Activated CD8-positive, alpha-beta memory T cell treated with anti-CD3 and anti-CD28 coated beads, Interleukin-2, amount 10 ng/mL, durations not matched to agents 7 days and 5 days (primary cell): Measurements from ENCODE around the gene TMTC2. TPM values are rescaled to one million over a fixed set of nuclear protein-coding genes. Genes with fewer than 3 reads are reported as not detected.

Experiments
- ATAC-seq: fragments of 150-1000 bp; cut with Tn5 transposase; one replicate; pipeline ENCODE4 v1.10.0; 2021; ENCODE audit warnings: moderate library complexity
- CTCF ChIA-PET: fragments of 350-600 bp; sonication (Branson Sonifier 250); formaldehyde crosslinking; loops from one replicate; lab custom pipeline; 2021; ENCODE audit warnings: antibody characterized with exemption; lab: Charles Lee
- DNase-seq: peaks from one replicate; pipeline ENCODE4 v3.0.0-alpha.2; 2020
- H3K27ac Mint-ChIP-seq: one replicate; pipeline ENCODE4 v1.8.0; 2021; ENCODE audit warnings: mild to moderate bottlenecking, mixed read lengths
- H3K27me3 Mint-ChIP-seq: one replicate; pipeline ENCODE4 v1.8.0; 2021; ENCODE audit warnings: mixed read lengths
- H3K36me3 Mint-ChIP-seq: one replicate; pipeline ENCODE4 v1.8.0; 2021; ENCODE audit warnings: mild to moderate bottlenecking, mixed read lengths
- H3K4me1 Mint-ChIP-seq: one replicate; pipeline ENCODE4 v1.8.0; 2021; ENCODE audit warnings: mixed read lengths
- H3K4me3 Mint-ChIP-seq: one replicate; pipeline ENCODE4 v1.8.0; 2021; ENCODE audit warnings: mild to moderate bottlenecking, moderate library complexity, mixed read lengths
- H3K9me3 Mint-ChIP-seq: one replicate; pipeline ENCODE4 v1.8.0; 2022; ENCODE audit warnings: low read depth, mixed read lengths
- total RNA-seq, 2 experiments: library from RNA; stranded (reverse); gene quantifications; one replicate each; pipeline ENCODE4 v1.2.3, GENCODE V29; 2021

The TMTC2 gene
- 1 to 10 TPM; 3.3 to 4.5 TPM for total RNA-seq

- H3K27ac Mint-ChIP-seq, result peak within 1 kb of the TSS; percentile 86
- DNase-seq, result peak; percentile 95
- peaks cover 22% of the 10 kb centered on the region for H3K27me3 Mint-ChIP-seq
- peaks cover 24% of the 10 kb centered on the region for H3K4me1 Mint-ChIP-seq
- H3K9me3 Mint-ChIP-seq, result no peaks in the 10 kb centered on the region
- H3K4me3 Mint-ChIP-seq, result peak within 1 kb of the TSS; percentile 90
- peak; percentile 94 for ATAC-seq
- CTCF ChIA-PET, result interaction anchor here (0.7 to 2.2 kb wide), 30 partner anchors 9 to 1817 kb away, joined by 3 to 13 read pairs (median 4); partner anchors contain the start of genes CCDC59 and METTL25
- no peaks in the 10 kb centered on the region for H3K36me3 Mint-ChIP-seq
Measured at GRCh38 chr12:82686168-82687020, at the start of gene TMTC2. TSS of gene TMTC2 (plus strand) at chr12:82686906.

DNA sequence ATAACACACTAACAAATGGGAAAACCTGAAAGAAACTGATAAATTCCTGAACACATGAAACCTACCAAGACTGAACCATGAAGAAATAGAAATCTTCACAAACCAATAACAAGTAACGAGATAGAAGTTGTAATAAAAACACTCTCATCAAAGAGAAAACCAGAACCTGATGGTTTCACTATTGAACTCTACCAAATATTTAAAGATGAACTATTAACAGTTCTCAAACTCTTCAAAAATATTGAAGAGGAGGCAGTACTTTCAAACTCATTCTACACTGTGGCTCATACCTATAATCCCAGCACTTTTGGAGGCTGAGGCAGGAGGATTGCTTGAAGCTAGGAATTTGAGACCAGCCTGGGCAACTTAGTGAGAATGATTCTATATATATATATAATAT lies 48.4 kb upstream of the TMTC2 start:
- Mint-ChIP-seq H3K27ac (no peak overlapping the region), H3K36me3 (no peaks in the 10 kb centered on the region), H3K27me3 (no peaks in the 10 kb centered on the region), H3K9me3 (no peaks in the 10 kb centered on the region), H3K4me1 (no peaks in the 10 kb centered on the region), H3K4me3 (no peak overlapping the region)
- ATAC-seq (no peak), DNase-seq (no peak)
- CTCF ChIA-PET, result no interaction called here

- Mint-ChIP-seq H3K4me3 (no peak overlapping the region), H3K36me3 (no peaks in the 10 kb centered on the region), H3K27me3 (peaks cover 7% of the 10 kb centered on the region), H3K4me1 (peaks cover 3% of the 10 kb centered on the region), H3K27ac (no peak overlapping the region), H3K9me3 (no peaks in the 10 kb centered on the region)
- CTCF ChIA-PET, result no interaction called here
- no peak for DNase-seq
- no peak for ATAC-seq
Measured at GRCh38 chr12:82644896-82645295, 41.8 kb upstream of the TMTC2 start.

GRCh38 chr12:82645414-82645813 lies 41.3 kb upstream of the TMTC2 start:
- DNase-seq, result no peak
- H3K27me3 Mint-ChIP-seq, result peaks cover 7% of the 10 kb centered on the region
- CTCF ChIA-PET, result no interaction called here
- ATAC-seq, result no peak
- no peak overlapping the region for H3K4me3 Mint-ChIP-seq
- no peaks in the 10 kb centered on the region for H3K36me3 Mint-ChIP-seq
- peaks cover 5% of the 10 kb centered on the region for H3K4me1 Mint-ChIP-seq
- no peak overlapping the region for H3K27ac Mint-ChIP-seq
- no peaks in the 10 kb centered on the region for H3K9me3 Mint-ChIP-seq

DNA sequence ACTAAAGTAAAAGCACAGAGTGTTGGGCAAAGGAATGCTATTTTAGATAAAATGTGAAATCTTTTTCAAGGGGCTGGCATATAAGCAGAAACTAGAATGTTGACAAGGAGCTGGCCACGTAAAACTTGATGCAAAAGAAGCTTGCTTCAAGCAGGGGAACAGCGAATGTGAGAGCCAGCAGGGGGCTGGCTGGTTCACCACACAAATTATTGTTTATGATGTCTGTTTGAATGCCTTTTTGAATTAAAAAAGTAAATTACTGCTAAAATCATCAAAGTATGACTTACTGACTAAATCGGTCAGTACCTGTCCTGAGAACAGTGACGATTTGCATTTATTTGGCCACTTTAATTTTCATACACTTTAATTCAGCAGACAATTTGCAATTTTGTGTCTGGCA lies 38.9 kb upstream of the TMTC2 start:
- no peak for ATAC-seq
- no peak overlapping the region for H3K27ac Mint-ChIP-seq
- H3K36me3 Mint-ChIP-seq, result no peaks in the 10 kb centered on the region
- H3K9me3 Mint-ChIP-seq, result no peaks in the 10 kb centered on the region
- peaks cover 7% of the 10 kb centered on the region for H3K27me3 Mint-ChIP-seq
- CTCF ChIA-PET, result no interaction called here
- no peak for DNase-seq
- no peak overlapping the region for H3K4me3 Mint-ChIP-seq
- peaks cover 16% of the 10 kb centered on the region for H3K4me1 Mint-ChIP-seq

DNA sequence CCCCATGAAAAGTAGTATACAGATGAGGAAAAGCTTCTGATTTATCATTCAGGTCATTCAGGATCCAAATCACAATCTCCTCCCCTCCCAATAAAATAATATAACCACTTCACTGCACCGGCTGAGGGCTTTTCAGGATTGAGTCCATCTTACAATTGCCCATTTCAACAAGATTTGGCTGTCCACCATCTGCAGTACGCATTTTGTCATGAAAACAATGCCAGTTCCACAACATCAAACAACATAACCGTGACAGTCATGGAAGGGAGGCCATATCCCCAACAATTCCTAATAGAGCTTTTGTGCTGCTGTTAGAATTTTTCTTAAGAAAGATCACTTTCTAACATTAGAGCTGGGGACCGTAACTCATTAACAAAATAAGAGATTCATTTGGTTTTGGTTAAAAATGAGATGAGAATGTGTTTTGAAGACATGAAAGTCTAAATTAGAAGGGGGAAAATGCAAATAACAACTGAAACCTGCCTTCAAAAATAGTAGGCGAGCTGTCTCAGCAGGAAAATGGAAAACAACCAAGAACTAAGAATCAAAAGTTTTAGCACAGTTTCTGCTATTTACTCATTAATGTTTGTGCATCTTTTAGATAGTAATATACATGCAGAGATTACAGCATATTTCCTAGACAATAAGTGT lies 38.3 kb upstream of the TMTC2 start:
- Mint-ChIP-seq H3K27ac (no peak overlapping the region), H3K4me3 (no peak overlapping the region), H3K4me1 (peaks cover 16% of the 10 kb centered on the region), H3K9me3 (no peaks in the 10 kb centered on the region), H3K36me3 (no peaks in the 10 kb centered on the region), H3K27me3 (peaks cover 7% of the 10 kb centered on the region)
- ATAC-seq (no peak), DNase-seq (no peak)
- CTCF ChIA-PET, result no interaction called here

GRCh38 chr12:82650627-82651337 lies 35.9 kb upstream of the TMTC2 start:
- Mint-ChIP-seq H3K4me3 (no peak overlapping the region), H3K9me3 (no peaks in the 10 kb centered on the region), H3K36me3 (no peaks in the 10 kb centered on the region), H3K27me3 (peaks cover 8% of the 10 kb centered on the region), H3K4me1 (peaks cover 16% of the 10 kb centered on the region), H3K27ac (no peak overlapping the region)
- CTCF ChIA-PET, result interaction anchor here (0.9 kb wide), 1 partner anchor 36 kb away, joined by 3 read pairs; the partner anchor contains the start of gene TMTC2
- DNase-seq (peak; percentile 50), ATAC-seq (peak; percentile 77)

GRCh38 chr12:82651489-82651888 lies 35.2 kb upstream of the TMTC2 start:
- CTCF ChIA-PET, result no interaction called here
- Mint-ChIP-seq H3K4me1 (peaks cover 16% of the 10 kb centered on the region), H3K27ac (no peak overlapping the region), H3K9me3 (no peaks in the 10 kb centered on the region), H3K36me3 (no peaks in the 10 kb centered on the region), H3K27me3 (peaks cover 8% of the 10 kb centered on the region), H3K4me3 (no peak overlapping the region)
- ATAC-seq (no peak), DNase-seq (no peak)

GRCh38 chr12:82652071-82652470 lies 34.6 kb upstream of the TMTC2 start:
- no peaks in the 10 kb centered on the region for H3K9me3 Mint-ChIP-seq
- no peak for DNase-seq
- CTCF ChIA-PET, result no interaction called here
- no peak for ATAC-seq
- H3K4me3 Mint-ChIP-seq, result no peak overlapping the region
- H3K27ac Mint-ChIP-seq, result no peak overlapping the region
- H3K4me1 Mint-ChIP-seq, result peaks cover 16% of the 10 kb centered on the region
- no peaks in the 10 kb centered on the region for H3K36me3 Mint-ChIP-seq
- peaks cover 8% of the 10 kb centered on the region for H3K27me3 Mint-ChIP-seq

DNA sequence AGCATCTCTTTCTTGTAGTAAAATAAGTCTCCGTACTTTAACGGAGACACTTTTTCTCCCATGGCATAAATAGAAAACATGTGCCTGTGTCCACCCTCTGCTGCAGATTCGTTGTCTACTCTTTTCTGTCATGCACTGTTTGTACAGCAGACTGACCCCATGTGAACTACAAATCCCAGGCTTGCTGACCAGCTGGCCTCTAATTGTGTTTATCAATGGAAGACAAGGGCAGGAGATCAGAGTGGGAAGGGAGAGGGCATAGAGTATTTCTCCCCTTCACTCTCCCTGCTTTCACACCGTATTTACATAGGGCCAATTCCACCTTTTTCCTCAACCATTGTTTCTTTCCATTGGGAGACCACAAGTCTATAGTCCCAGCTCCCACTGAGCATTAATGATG lies 31.0 kb upstream of the TMTC2 start:
- CTCF ChIA-PET, result no interaction called here
- DNase-seq, result no peak
- ATAC-seq, result no peak
- Mint-ChIP-seq H3K27ac (no peak overlapping the region), H3K4me3 (no peak overlapping the region), H3K9me3 (no peaks in the 10 kb centered on the region), H3K27me3 (peaks cover 4% of the 10 kb centered on the region), H3K36me3 (no peaks in the 10 kb centered on the region), H3K4me1 (peaks cover 8% of the 10 kb centered on the region)

- peaks cover 9% of the 10 kb centered on the region for H3K27me3 Mint-ChIP-seq
- no peaks in the 10 kb centered on the region for H3K36me3 Mint-ChIP-seq
- CTCF ChIA-PET, result interaction anchor here (1.3 kb wide), 1 partner anchor 26 kb away, joined by 3 read pairs; no protein-coding TSS in a partner anchor
- no peak for ATAC-seq
- H3K4me1 Mint-ChIP-seq, result no peaks in the 10 kb centered on the region
- no peak overlapping the region for H3K4me3 Mint-ChIP-seq
- no peak overlapping the region for H3K27ac Mint-ChIP-seq
- DNase-seq, result no peak
- H3K9me3 Mint-ChIP-seq, result no peaks in the 10 kb centered on the region
Measured at GRCh38 chr12:82659343-82660207, 27.1 kb upstream of the TMTC2 start.

DNA sequence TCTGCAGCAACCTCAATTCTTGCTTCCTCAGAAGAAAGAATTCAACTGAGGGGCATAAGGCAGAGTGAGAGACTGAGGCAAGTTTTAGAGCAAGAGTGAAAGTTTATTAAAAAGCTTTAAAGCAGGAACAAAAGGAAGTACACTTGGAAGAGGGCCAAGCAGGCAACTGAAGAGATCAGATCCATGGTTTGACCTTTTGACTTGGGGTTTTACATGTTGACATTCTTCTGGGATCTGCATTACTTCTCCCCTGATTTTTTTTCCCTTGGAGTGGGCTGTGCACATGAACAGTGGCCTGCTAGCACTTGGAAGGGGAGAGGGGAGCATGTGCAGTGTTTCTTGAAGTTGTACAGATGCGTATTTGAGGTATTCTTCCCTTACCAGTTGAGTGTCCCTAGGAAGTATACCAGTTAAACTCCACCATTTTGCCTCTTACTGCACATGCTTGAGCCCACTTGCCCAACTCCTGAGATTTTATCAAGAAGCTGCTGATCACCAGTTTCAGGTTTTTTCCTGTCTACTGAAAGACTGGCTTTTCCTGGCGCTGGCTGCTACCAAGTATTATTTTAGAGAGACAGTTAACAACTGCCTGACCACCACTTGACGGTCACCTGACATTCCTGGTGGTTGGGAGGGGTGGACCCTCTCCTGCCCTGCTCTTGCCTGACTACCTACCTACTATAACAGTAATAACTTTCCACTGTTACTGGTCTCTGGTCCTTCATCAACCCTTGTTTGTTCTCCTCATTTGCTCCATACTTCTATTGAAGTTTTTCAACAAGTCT lies 26.0 kb upstream of the TMTC2 start:
- ATAC-seq, result no peak
- peaks cover 7% of the 10 kb centered on the region for H3K27me3 Mint-ChIP-seq
- CTCF ChIA-PET, result no interaction called here

More for the DNA sequence above, 26.0 kb upstream of the TMTC2 start:
- no peak for DNase-seq
- no peaks in the 10 kb centered on the region for H3K9me3 Mint-ChIP-seq
- H3K4me1 Mint-ChIP-seq, result peaks cover 2% of the 10 kb centered on the region
- H3K36me3 Mint-ChIP-seq, result no peaks in the 10 kb centered on the region
- no peak overlapping the region for H3K27ac Mint-ChIP-seq
- no peak overlapping the region for H3K4me3 Mint-ChIP-seq
